ENCODE results near the gene TCF15. TPM values are rescaled to one million over a fixed set of nuclear protein-coding genes. Genes with fewer than 3 reads are reported as not detected.

TCF15 gene
- total and polyA plus RNA-seq, 2 of the 4 experiments (the other 2 are of a cell fraction) = not detected

DNA sequence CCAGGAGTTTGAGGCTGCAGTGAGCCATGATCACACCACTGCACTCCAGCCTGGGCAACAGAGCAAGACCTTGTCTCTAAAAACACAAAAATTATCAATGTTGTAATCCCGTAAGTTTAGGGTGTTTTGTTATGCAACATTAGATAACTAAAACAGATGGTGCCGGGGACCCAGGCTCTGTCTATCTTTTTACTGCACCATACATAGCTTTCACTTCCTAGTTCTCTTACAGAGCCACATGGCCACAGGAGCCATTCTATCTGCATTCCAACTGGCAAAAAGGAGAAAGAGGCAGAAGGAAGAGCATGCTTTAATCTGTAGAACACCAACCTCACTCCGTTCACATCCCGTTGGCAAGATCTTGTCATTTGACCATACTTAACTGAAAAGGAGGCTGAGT is 5.4 kb upstream of the TCF15 start:
- CTCF ChIA-PET = no interaction called here

More for the DNA sequence above, 5.4 kb upstream of the TCF15 start:
- Histone ChIP-seq H4K8ac (ENCODE audit: low read depth in 2 of 2, low read length in 2 of 2) (no peak overlapping the region), H2AK5ac (ENCODE audit: low read depth, low read length) (no peak overlapping the region), H3K14ac (replicated peaks; ENCODE audit: low read depth, low read length) (no peak overlapping the region), H3K23ac (ENCODE audit: low read depth, low read length) (no peak overlapping the region), H3K4me2 (ENCODE audit: low read depth, low read length) (no peak overlapping the region), H3K4ac (ENCODE audit: low read depth, low read length) (no peak overlapping the region), H4K5ac (ENCODE audit: low read depth, low read length) (no peak overlapping the region), H3K9me3 (ENCODE audit: control insufficient read depth, insufficient read depth, low read length) (peaks cover 7% of the 10 kb centered on the region), H3K4me3 (ENCODE audit: insufficient read depth, low read depth, low read length) (no peak overlapping the region), H4K20me1 (ENCODE audit: insufficient read depth, low read length) (no peaks in the 10 kb centered on the region; the same call in 1 of the 2 replicates), H3K4me1 (ENCODE audit: control insufficient read depth, insufficient read depth, low read length) (no peaks in the 10 kb centered on the region), H3K9me1 (ENCODE audit: insufficient read depth, low read length) (no peaks in the 10 kb centered on the region), H3K36me3 (ENCODE audit: control insufficient read depth, insufficient read depth, low read length) (no peaks in the 10 kb centered on the region), H2BK120ac (ENCODE audit: low read depth, low read length) (no peak overlapping the region), H3K79me1 (ENCODE audit: low read depth in 1 of 2, low read length in 2 of 2) (no peaks in the 10 kb centered on the region), H2AK9ac (replicated peaks; ENCODE audit: low read depth, low read length, poor library complexity) (no peak overlapping the region), H3K27ac (ENCODE audit: insufficient read depth, low read length) (no peak overlapping the region), H2BK15ac (ENCODE audit: low read depth, low read length) (no peak overlapping the region), H3K9ac (ENCODE audit: low read depth, low read length) (no peak overlapping the region), H2BK5ac (ENCODE audit: low read depth, low read length, poor library complexity, severe bottlenecking) (no peak overlapping the region), H2BK20ac (ENCODE audit: low read depth, low read length) (no peak overlapping the region), H4K91ac (ENCODE audit: insufficient read depth, low read depth, low read length) (no peak overlapping the region), H3K18ac (ENCODE audit: low read depth, low read length) (no peak overlapping the region), H2AFZ (replicated peaks; ENCODE audit: low read length, poor library complexity) (no peak overlapping the region), H3K56ac (ENCODE audit: extremely low read depth, insufficient read depth, low read length) (no peak overlapping the region), H3K27me3 (ENCODE audit: control insufficient read depth, insufficient read depth, low read length) (peaks cover 49% of the 10 kb centered on the region)
- ATAC-seq (ENCODE audit: low read depth) (no peak), DNase-seq (no peak)
- dilution Hi-C loops (cut with HindIII; ENCODE audit: low sequenced_read_pairs, unreplicated experiment) = no loop called here
- intact Hi-C loops (cut with micrococcal nuclease) = no loop called here
- no TSS peak for BruUV-seq (replicated peaks)
- POLR2A ChIA-PET (ENCODE audit: unreplicated experiment) = no interaction called here
- TF ChIP-seq MAZ (IDR thresholded peaks at IDR 0.05; ENCODE audit: borderline replicate concordance, low read depth, low read length) (no peak), POLR2A (IDR thresholded peaks at IDR 0.05; ENCODE audit: low read depth, low read length) (no peak), MXI1 (IDR thresholded peaks at IDR 0.05; ENCODE audit: borderline replicate concordance, low read depth, low read length) (no peak), SMC3 (IDR thresholded peaks at IDR 0.05; ENCODE audit: low read depth, low read length) (no peak), CEBPB (IDR thresholded peaks at IDR 0.05; ENCODE audit: low read depth, low read length) (no peak), BHLHE40 (IDR thresholded peaks at IDR 0.05; ENCODE audit: low read depth, low read length) (no peak), RCOR1 (IDR thresholded peaks at IDR 0.05; ENCODE audit: insufficient replicate concordance, low read length) (no peak), FOS (IDR thresholded peaks at IDR 0.05; ENCODE audit: low read depth, low read length) (no peak), NFE2L2 (IDR thresholded peaks at IDR 0.05; ENCODE audit: low read depth, low read length) (no peak), CHD1 (IDR thresholded peaks at IDR 0.05; ENCODE audit: low read depth, low read length) (no peak), RAD21 (IDR thresholded peaks at IDR 0.05; ENCODE audit: low read length) (no peak), RFX5 (IDR thresholded peaks at IDR 0.05; ENCODE audit: low read depth, low read length) (no peak), MAFK (IDR thresholded peaks at IDR 0.05; ENCODE audit: low read depth, low read length) (no peak)
- TF ChIP-seq, protein P1, sequence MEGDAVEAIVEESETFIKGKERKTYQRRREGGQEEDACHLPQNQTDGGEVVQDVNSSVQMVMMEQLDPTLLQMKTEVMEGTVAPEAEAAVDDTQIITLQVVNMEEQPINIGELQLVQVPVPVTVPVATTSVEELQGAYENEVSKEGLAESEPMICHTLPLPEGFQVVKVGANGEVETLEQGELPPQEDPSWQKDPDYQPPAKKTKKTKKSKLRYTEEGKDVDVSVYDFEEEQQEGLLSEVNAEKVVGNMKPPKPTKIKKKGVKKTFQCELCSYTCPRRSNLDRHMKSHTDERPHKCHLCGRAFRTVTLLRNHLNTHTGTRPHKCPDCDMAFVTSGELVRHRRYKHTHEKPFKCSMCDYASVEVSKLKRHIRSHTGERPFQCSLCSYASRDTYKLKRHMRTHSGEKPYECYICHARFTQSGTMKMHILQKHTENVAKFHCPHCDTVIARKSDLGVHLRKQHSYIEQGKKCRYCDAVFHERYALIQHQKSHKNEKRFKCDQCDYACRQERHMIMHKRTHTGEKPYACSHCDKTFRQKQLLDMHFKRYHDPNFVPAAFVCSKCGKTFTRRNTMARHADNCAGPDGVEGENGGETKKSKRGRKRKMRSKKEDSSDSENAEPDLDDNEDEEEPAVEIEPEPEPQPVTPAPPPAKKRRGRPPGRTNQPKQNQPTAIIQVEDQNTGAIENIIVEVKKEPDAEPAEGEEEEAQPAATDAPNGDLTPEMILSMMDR (conservative IDR thresholded peaks at IDR 0.05; ENCODE audit: low read depth, low read length) = no peak
- TF ChIP-seq, protein P2, sequence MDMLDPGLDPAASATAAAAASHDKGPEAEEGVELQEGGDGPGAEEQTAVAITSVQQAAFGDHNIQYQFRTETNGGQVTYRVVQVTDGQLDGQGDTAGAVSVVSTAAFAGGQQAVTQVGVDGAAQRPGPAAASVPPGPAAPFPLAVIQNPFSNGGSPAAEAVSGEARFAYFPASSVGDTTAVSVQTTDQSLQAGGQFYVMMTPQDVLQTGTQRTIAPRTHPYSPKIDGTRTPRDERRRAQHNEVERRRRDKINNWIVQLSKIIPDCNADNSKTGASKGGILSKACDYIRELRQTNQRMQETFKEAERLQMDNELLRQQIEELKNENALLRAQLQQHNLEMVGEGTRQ (IDR thresholded peaks at IDR 0.05; ENCODE audit: low read depth, low read length) = no peak
- TF ChIP-seq, protein P3, sequence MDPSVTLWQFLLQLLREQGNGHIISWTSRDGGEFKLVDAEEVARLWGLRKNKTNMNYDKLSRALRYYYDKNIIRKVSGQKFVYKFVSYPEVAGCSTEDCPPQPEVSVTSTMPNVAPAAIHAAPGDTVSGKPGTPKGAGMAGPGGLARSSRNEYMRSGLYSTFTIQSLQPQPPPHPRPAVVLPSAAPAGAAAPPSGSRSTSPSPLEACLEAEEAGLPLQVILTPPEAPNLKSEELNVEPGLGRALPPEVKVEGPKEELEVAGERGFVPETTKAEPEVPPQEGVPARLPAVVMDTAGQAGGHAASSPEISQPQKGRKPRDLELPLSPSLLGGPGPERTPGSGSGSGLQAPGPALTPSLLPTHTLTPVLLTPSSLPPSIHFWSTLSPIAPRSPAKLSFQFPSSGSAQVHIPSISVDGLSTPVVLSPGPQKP (IDR thresholded peaks at IDR 0.05; ENCODE audit: borderline replicate concordance, low read depth, low read length) = no peak
- in situ Hi-C loops (cut with MboI; ENCODE audit: low sequenced_read_pairs) = no loop called here
- no CpG with 5 or more reads among the region's 4 CpGs for WGBS, 2 experiments (ENCODE audit: extremely low coverage in 2 of 2, insufficient read length in 1 of 2)

Data from IMR-90 (cell line).